Esophagus squamous epithelium (tissue), 4 donors: ENCODE measurements around the gene MORN1.

ENCODE experiments used
- CTCF ChIP-seq, 6 experiments: fragments of 450-650 bp in 4 of 6; fragments of 200-600 bp in 2 of 6; sonication (generic) in 2 of 6; IDR thresholded peaks; one replicate each; pipeline ENCODE4 v1.5.1; 2016 to 2019; ENCODE audit warnings: antibody characterized with exemption in 6 of 6, mild to moderate bottlenecking in 4 of 6, moderate library complexity in 4 of 6
- POLR2A ChIP-seq, 4 donors: fragments of 450-650 bp; IDR thresholded peaks; one replicate each; pipeline ENCODE4 v1.6.1; 2017; ENCODE audit warnings: antibody characterized with exemption in 4 of 4, mild to moderate bottlenecking in 4 of 4, moderate library complexity in 3 of 4

GRCh38 chr1:2291577-2291976 is 99.8 kb downstream of the MORN1 start:
- TF ChIP-seq CTCF (IDR thresholded peaks at IDR 0.05) (no peak), POLR2A (IDR thresholded peaks at IDR 0.05) (no peak)
